ENCODE data around the gene ACOT11.

The ACOT11 gene

DNA sequence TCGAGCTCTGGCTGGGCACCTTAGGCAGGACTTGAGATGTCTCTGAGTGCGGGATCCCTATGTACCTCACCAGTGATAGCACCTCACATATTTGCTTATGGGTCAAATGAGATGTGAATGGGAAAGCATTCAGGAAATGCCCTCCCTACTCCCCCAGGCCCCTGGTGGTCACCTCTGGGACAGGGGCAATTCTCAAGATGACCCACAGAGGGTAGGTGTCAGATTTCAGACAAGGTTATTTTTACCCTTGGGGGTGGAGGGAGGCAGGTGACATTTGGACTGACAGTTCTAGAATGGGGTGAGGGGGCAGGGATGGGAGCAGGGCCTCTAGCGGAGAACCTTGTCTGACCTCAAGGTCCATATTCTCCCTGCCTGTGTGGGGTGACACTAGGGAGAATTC lies 27.1 kb downstream of the ACOT11 start:
- TF ChIP-seq, protein P1, sequence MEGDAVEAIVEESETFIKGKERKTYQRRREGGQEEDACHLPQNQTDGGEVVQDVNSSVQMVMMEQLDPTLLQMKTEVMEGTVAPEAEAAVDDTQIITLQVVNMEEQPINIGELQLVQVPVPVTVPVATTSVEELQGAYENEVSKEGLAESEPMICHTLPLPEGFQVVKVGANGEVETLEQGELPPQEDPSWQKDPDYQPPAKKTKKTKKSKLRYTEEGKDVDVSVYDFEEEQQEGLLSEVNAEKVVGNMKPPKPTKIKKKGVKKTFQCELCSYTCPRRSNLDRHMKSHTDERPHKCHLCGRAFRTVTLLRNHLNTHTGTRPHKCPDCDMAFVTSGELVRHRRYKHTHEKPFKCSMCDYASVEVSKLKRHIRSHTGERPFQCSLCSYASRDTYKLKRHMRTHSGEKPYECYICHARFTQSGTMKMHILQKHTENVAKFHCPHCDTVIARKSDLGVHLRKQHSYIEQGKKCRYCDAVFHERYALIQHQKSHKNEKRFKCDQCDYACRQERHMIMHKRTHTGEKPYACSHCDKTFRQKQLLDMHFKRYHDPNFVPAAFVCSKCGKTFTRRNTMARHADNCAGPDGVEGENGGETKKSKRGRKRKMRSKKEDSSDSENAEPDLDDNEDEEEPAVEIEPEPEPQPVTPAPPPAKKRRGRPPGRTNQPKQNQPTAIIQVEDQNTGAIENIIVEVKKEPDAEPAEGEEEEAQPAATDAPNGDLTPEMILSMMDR (IDR thresholded peaks at IDR 0.05; ENCODE audit: low read depth, low read length), result no peak

DNA sequence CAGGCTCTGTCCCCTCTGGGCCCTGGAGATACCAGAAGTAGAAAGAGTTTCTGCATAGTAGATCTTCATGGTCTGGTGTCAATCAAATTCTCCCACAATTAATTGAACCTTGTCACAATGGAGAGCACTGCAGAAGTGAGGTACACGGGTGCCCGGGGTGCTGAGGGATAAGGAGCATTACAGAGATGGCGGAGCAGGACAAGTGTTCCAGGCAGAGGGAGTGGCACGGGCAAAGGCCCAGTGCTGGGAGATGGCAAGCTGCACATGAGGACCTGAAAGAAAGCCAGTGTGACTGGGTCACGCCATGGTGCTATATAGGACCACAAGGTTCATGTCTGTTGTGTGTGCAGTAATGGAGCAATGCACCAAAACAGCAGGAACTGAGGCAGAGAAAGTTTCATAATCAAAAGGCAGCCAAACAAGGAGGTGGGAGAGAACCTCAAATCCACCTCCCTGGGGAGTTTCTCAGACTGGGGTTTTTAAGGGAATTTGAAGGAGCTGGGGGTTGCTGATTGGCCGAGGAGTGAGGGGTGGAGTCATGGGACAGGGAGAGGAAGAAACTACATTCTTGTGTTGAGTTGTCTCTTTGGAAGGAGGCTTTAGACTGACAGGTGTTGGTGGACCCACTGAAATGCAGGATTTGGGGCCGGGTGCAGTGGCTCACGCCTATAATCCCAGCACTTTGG lies 27.7 kb downstream of the ACOT11 start:
- TF ChIP-seq, protein P1 (IDR thresholded peaks at IDR 0.05; ENCODE audit: low read depth, low read length), result no peak
- H3K4me3 ChIP-seq (ENCODE audit: low read depth, low read length), result no peak overlapping the region

More for the DNA sequence above, 27.1 kb downstream of the ACOT11 start:
- H3K4me3 ChIP-seq (ENCODE audit: low read depth, low read length), result no peak overlapping the region

DNA sequence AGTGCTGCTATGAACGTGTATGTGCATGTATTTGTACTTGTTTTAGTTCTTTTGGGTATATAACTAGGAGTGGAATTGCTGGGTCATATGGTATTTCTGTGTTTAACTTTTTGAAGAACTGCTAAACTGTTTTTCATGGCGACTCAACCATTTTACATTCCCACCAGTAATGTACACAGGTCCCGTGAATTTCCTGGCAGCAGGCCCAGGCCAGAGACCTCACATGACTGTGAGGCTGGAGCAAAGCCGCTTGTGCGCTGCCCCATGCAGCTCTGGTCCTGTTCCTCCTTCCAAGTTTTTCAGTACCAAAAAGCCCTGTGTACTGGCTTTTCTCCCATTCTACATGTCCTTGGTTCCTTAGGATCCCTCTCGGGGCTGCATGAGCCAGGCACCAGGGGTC lies 29.6 kb downstream of the ACOT11 start:
- TF ChIP-seq, protein P1 (IDR thresholded peaks at IDR 0.05; ENCODE audit: low read depth, low read length), result no peak
- no peak overlapping the region for H3K4me3 ChIP-seq (ENCODE audit: low read depth, low read length)

DNA sequence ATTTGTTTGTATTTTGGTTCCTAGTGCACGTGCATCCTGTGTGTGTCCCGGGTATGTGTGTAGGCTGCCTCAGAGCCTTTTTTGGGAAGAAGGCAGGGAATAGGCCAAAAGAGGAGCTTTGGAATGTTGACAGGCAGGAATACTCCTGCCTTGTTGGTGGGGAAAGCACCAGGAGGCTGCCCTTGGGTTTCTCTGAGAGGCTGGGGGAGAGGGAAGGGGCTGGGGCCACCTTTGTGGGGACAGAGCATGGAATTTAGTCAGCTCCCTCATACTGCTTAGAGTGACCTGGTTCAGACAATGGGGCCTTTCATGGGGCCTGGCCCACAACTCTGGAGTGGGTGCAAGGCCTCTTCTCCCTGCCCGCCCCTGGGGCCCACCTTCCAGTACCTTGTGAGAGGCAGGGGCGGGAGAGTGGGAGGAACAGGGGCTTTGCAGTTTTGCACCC lies 31.3 kb downstream of the ACOT11 start:
- no peak overlapping the region for H3K4me3 ChIP-seq (ENCODE audit: low read depth, low read length)
- TF ChIP-seq, protein P1 (IDR thresholded peaks at IDR 0.05; ENCODE audit: low read depth, low read length), result no peak

DNA sequence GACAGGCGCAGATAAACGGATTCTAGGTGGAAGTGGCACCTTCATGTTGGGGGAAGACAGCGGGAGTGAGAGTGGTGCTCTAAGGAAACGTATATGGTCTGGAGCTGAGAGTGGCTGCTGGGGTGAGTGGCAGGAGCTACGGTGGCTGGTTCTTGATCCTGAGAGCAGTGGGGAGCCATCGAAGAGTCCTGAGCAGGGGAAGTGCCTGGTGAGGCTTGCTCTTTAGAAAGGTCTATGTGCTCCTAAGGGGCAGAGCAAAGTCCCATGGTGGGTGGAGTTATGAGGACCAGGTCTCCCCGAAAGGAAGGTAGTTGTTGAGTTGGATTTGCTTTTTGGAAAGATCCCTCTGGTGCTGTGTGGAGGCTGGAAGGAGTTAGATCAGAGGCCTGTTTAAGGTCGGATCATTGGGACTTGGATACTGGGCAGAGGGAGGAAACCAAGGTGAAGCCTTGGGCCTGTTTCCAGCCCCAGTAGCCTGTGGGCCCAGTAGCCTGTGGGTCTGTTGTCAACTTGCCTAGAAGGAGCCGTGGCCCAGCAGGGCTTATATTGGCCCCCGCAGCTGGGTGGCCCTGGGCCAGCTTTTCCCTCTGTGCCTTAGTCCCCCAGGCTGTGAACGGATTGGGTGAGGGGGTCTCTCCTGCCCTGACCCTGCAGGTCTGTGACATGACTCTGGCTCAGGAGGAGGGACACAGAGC lies 33.0 kb downstream of the ACOT11 start:
- TF ChIP-seq, protein P1 (IDR thresholded peaks at IDR 0.05; ENCODE audit: low read depth, low read length), result no peak
- H3K4me3 ChIP-seq (ENCODE audit: low read depth, low read length), result no peak overlapping the region

DNA sequence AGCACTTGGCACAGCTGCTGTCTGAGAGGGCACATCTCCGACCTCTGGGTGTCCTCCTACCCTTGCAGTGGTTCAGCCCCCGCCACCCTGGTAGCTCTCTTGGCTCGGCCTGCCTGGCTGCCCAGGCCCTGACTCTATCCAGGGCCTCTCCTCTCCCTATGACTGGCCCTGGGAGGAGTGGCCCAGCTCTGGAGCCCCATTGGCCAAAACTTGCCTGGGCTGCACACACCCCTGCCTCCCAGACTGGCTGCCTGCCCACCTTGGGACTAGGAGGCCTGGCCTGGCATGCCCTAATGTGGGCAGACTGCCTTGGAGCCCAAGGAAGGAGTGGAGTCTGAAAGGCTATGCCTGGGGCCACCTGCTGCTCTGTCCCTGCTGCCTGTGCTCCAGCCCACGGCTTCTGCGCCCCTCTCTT lies 33.6 kb downstream of the ACOT11 start:
- TF ChIP-seq, protein P1 (IDR thresholded peaks at IDR 0.05; ENCODE audit: low read depth, low read length), result no peak
- no peak overlapping the region for H3K4me3 ChIP-seq (ENCODE audit: low read depth, low read length)

All from WI38 (cell line).